GM23338 (cell line): ENCODE measurements around the gene SPATA31D3.
"Not testable (repeated sequence)": the region's sequence is repeated elsewhere in the genome, so short reads cannot be mapped to it uniquely, and the experiment has no call there.

Experiments
- CTCF ChIP-seq, 2 experiments: fragments of 200-600 bp in 1 of 2; sonication (generic) in 1 of 2; conservative IDR thresholded peaks; 2 replicates each; pipeline versions ENCODE4 v1.5.1 to v1.6.1; 2016 to 2017; ENCODE audit warnings: antibody characterized with exemption in 2 of 2, low read depth in 2 of 2, mild to moderate bottlenecking in 2 of 2, moderate library complexity in 1 of 2
- EZH2 ChIP-seq: fragments of 200-600 bp; sonication (generic); IDR thresholded peaks from one replicate; pipeline ENCODE4 v1.8.0; 2017; ENCODE audit warnings: antibody characterized with exemption, mild to moderate bottlenecking, low read depth; ENCODE audit not compliant: unreplicated experiment
- JUNB ChIP-seq: IDR thresholded peaks from one replicate; pipeline ENCODE4 v1.6.1; 2016; ENCODE audit warnings: antibody characterized with exemption; ENCODE audit not compliant: unreplicated experiment
- POLR2AphosphoS5 ChIP-seq: IDR thresholded peaks from 2 replicates; pipeline ENCODE4 v1.6.1; 2016; ENCODE audit warnings: antibody characterized with exemption, low read depth
- REST ChIP-seq: IDR thresholded peaks from one replicate; pipeline ENCODE4 v1.6.1; 2018; ENCODE audit warnings: antibody characterized with exemption; ENCODE audit not compliant: unreplicated experiment
- ZNF462 ChIP-seq: fragments of 250-450 bp; sonication (Bioruptor Pico); IDR thresholded peaks from 2 replicates; pipeline ENCODE4 v1.5.0; 2020; ENCODE audit warnings: mild to moderate bottlenecking, moderate library complexity

GRCh38 chr9:81988472-81988871 is 45.2 kb downstream of the SPATA31D3 start, which contains the start of gene SPATA31D1:
- TF ChIP-seq REST; EZH2; POLR2AphosphoS5; JUNB; CTCF (conservative IDR thresholded peaks at IDR 0.05; ENCODE audit: low read depth in 2 of 2); ZNF462 (CRISPR knock-in tag): not testable (repeated sequence)
